ENCODE results near the gene SREBF2.

The SREBF2 gene

GRCh38 chr22:41908411-41909309 is 75.8 kb downstream of the SREBF2 start:
- no peak for DNase-seq (ENCODE audit: low spot score)

- no peak for DNase-seq (ENCODE audit: low spot score)
These were observed 76.6 kb downstream of the SREBF2 start for GRCh38 chr22:41909310-41910049.

GRCh38 chr22:41910050-41911000 is 77.4 kb downstream of the SREBF2 start:
- DNase-seq (ENCODE audit: low spot score), result peak; percentile 62

- DNase-seq (ENCODE audit: low spot score), result no peak
These were observed 78.2 kb downstream of the SREBF2 start for GRCh38 chr22:41911001-41911611.

GRCh38 chr22:41912338-41913039 is 79.6 kb downstream of the SREBF2 start:
- no peak for DNase-seq (ENCODE audit: low spot score)

- DNase-seq (ENCODE audit: low spot score), result no peak
These were observed 80.3 kb downstream of the SREBF2 start for GRCh38 chr22:41913040-41913719.

- DNase-seq (ENCODE audit: low spot score), result no peak
These were observed 81.1 kb downstream of the SREBF2 start for GRCh38 chr22:41913842-41914534.

GRCh38 chr22:41914611-41915034 is 81.7 kb downstream of the SREBF2 start:
- no peak for DNase-seq (ENCODE audit: low spot score)

GRCh38 chr22:41915035-41915785 is 82.3 kb downstream of the SREBF2 start, which contains the start of gene SHISA8:
SHISA8 (minus strand) TSS chr22:41915074; CDS start chr22:41914667, 407 bp downstream.
- DNase-seq (ENCODE audit: low spot score), result no peak

- DNase-seq (ENCODE audit: low spot score), result no peak
These were observed 83.0 kb downstream of the SREBF2 start for GRCh38 chr22:41915786-41916493.

GRCh38 chr22:41916745-41917358 is 83.9 kb downstream of the SREBF2 start:
- no peak for DNase-seq (ENCODE audit: low spot score)

- no peak for DNase-seq (ENCODE audit: low spot score)
These were observed 84.5 kb downstream of the SREBF2 start for GRCh38 chr22:41917375-41917902.

- peak; percentile 75 for DNase-seq (ENCODE audit: low spot score)
These were observed 85.2 kb downstream of the SREBF2 start for GRCh38 chr22:41917903-41918791.

- peak; percentile 61 for DNase-seq (ENCODE audit: low spot score)
These were observed 86.7 kb downstream of the SREBF2 start for GRCh38 chr22:41919357-41920224.

- no peak for DNase-seq (ENCODE audit: low spot score)
These were observed 87.5 kb downstream of the SREBF2 start for GRCh38 chr22:41920271-41920976.

Data from hepatic stellate cell (primary cell).